Activated naive CD8-positive, alpha-beta T cell treated with anti-CD3 and anti-CD28 coated beads for 36 hours (primary cell): ENCODE measurements around the gene ARHGAP42. TPM values are rescaled to one million over a fixed set of nuclear protein-coding genes. Genes with fewer than 3 reads are reported as not detected.
"Not testable (repeated sequence)": the region's sequence is repeated elsewhere in the genome, so short reads cannot be mapped to it uniquely, and the experiment has no call there.

Source experiments
- DNase-seq: peaks from one replicate; pipeline ENCODE4 v3.0.0; 2021
- H3K27ac Mint-ChIP-seq: one replicate; pipeline ENCODE4 v1.8.0; 2022; ENCODE audit warnings: mild to moderate bottlenecking, moderate library complexity, mixed read lengths
- H3K27me3 Mint-ChIP-seq: one replicate; pipeline ENCODE4 v1.8.0; 2022; ENCODE audit warnings: mild to moderate bottlenecking, mixed read lengths
- H3K36me3 Mint-ChIP-seq: one replicate; pipeline ENCODE4 v1.8.0; 2021; ENCODE audit warnings: mild to moderate bottlenecking, mixed read lengths
- H3K4me1 Mint-ChIP-seq: one replicate; pipeline ENCODE4 v1.8.0; 2021; ENCODE audit warnings: mixed read lengths
- H3K4me3 Mint-ChIP-seq: one replicate; pipeline ENCODE4 v1.8.0; 2022; ENCODE audit warnings: mild to moderate bottlenecking, moderate library complexity, mixed read lengths
- H3K9me3 Mint-ChIP-seq: one replicate; pipeline ENCODE4 v1.8.0; 2022; ENCODE audit warnings: mixed read lengths
- total RNA-seq, 2 experiments: library from RNA; stranded (reverse); gene quantifications; one replicate each; pipeline ENCODE4 v1.2.3, GENCODE V29; 2021

Gene ARHGAP42
- total RNA-seq, 2 experiments from 2014 or later: 0.22 to 0.58 TPM

GRCh38 chr11:100990931-100991330 is 303.8 kb downstream of the ARHGAP42 start:
- no peak for DNase-seq
- no peaks in the 10 kb centered on the region for H3K27me3 Mint-ChIP-seq
- H3K27ac Mint-ChIP-seq: no peak overlapping the region
- H3K4me1 Mint-ChIP-seq: no peaks in the 10 kb centered on the region
- H3K9me3 Mint-ChIP-seq: no peaks in the 10 kb centered on the region
- H3K4me3 Mint-ChIP-seq: no peak overlapping the region
- no peaks in the 10 kb centered on the region for H3K36me3 Mint-ChIP-seq

- H3K27me3 Mint-ChIP-seq: no peaks in the 10 kb centered on the region
- no peak for DNase-seq
- H3K27ac Mint-ChIP-seq: no peak overlapping the region
- H3K9me3 Mint-ChIP-seq: no peaks in the 10 kb centered on the region
- no peaks in the 10 kb centered on the region for H3K4me1 Mint-ChIP-seq
- H3K36me3 Mint-ChIP-seq: no peaks in the 10 kb centered on the region
- H3K4me3 Mint-ChIP-seq: no peak overlapping the region
Measured at GRCh38 chr11:100991541-100991940, 304.5 kb downstream of the ARHGAP42 start.

GRCh38 chr11:100994966-100995365 is 307.9 kb downstream of the ARHGAP42 start:
- no peaks in the 10 kb centered on the region for H3K4me1 Mint-ChIP-seq
- DNase-seq: no peak
- no peaks in the 10 kb centered on the region for H3K27me3 Mint-ChIP-seq
- no peak overlapping the region for H3K4me3 Mint-ChIP-seq
- H3K36me3 Mint-ChIP-seq: no peaks in the 10 kb centered on the region
- no peak overlapping the region for H3K27ac Mint-ChIP-seq
- H3K9me3 Mint-ChIP-seq: no peaks in the 10 kb centered on the region

GRCh38 chr11:100999756-101000155 is 312.7 kb downstream of the ARHGAP42 start:
- no peak for DNase-seq
- Mint-ChIP-seq H3K4me1 (no peaks in the 10 kb centered on the region), H3K4me3 (no peak overlapping the region), H3K27ac (no peak overlapping the region), H3K36me3 (no peaks in the 10 kb centered on the region), H3K9me3 (no peaks in the 10 kb centered on the region), H3K27me3 (no peaks in the 10 kb centered on the region)

- H3K36me3 Mint-ChIP-seq: no peaks in the 10 kb centered on the region
- H3K27me3 Mint-ChIP-seq: no peaks in the 10 kb centered on the region
- no peaks in the 10 kb centered on the region for H3K4me1 Mint-ChIP-seq
- H3K27ac Mint-ChIP-seq: no peak overlapping the region
- DNase-seq: no peak
- H3K9me3 Mint-ChIP-seq: no peaks in the 10 kb centered on the region
- H3K4me3 Mint-ChIP-seq: no peak overlapping the region
Measured at GRCh38 chr11:101003468-101003867, 316.4 kb downstream of the ARHGAP42 start.

- DNase-seq: no peak
- Mint-ChIP-seq H3K36me3 (no peaks in the 10 kb centered on the region), H3K9me3 (no peaks in the 10 kb centered on the region), H3K4me1 (no peaks in the 10 kb centered on the region), H3K27ac (no peak overlapping the region), H3K27me3 (peaks cover 4% of the 10 kb centered on the region), H3K4me3 (no peak overlapping the region)
Measured at GRCh38 chr11:101008961-101009689, 322.0 kb downstream of the ARHGAP42 start.

- Mint-ChIP-seq H3K27ac (no peak overlapping the region), H3K4me1 (no peaks in the 10 kb centered on the region), H3K27me3 (peaks cover 4% of the 10 kb centered on the region), H3K36me3 (no peaks in the 10 kb centered on the region), H3K9me3 (no peaks in the 10 kb centered on the region), H3K4me3 (no peak overlapping the region)
- no peak for DNase-seq
Measured at GRCh38 chr11:101009690-101010055, 322.6 kb downstream of the ARHGAP42 start.

- Mint-ChIP-seq H3K9me3 (peaks cover under 1% of the 10 kb centered on the region), H3K27ac (no peak overlapping the region), H3K36me3 (no peaks in the 10 kb centered on the region), H3K4me3 (no peak overlapping the region), H3K27me3 (peaks cover 4% of the 10 kb centered on the region), H3K4me1 (no peaks in the 10 kb centered on the region)
- no peak for DNase-seq
Measured at GRCh38 chr11:101010899-101011298, 323.8 kb downstream of the ARHGAP42 start.

GRCh38 chr11:101011881-101012280 is 324.8 kb downstream of the ARHGAP42 start:
- DNase-seq: no peak
- Mint-ChIP-seq H3K4me3 (no peak overlapping the region), H3K9me3 (peaks cover 2% of the 10 kb centered on the region), H3K27me3 (peaks cover 4% of the 10 kb centered on the region), H3K27ac (no peak overlapping the region), H3K4me1 (no peaks in the 10 kb centered on the region), H3K36me3 (no peaks in the 10 kb centered on the region)

- H3K9me3 Mint-ChIP-seq, H3K27ac Mint-ChIP-seq, H3K27me3 Mint-ChIP-seq, DNase-seq, H3K4me1 Mint-ChIP-seq, H3K4me3 Mint-ChIP-seq, H3K36me3 Mint-ChIP-seq: not testable (repeated sequence)
Measured at GRCh38 chr11:101013702-101014101, 326.6 kb downstream of the ARHGAP42 start.

- Mint-ChIP-seq H3K4me3 (no peak overlapping the region), H3K36me3 (no peaks in the 10 kb centered on the region), H3K9me3 (peaks cover 2% of the 10 kb centered on the region), H3K27ac (no peak overlapping the region), H3K4me1 (no peaks in the 10 kb centered on the region), H3K27me3 (peaks cover 4% of the 10 kb centered on the region)
- no peak for DNase-seq
Measured at GRCh38 chr11:101014600-101015285, 327.7 kb downstream of the ARHGAP42 start.

GRCh38 chr11:101019870-101020269 is 332.8 kb downstream of the ARHGAP42 start:
- H3K4me1 Mint-ChIP-seq: no peaks in the 10 kb centered on the region
- DNase-seq: no peak
- no peaks in the 10 kb centered on the region for H3K36me3 Mint-ChIP-seq
- no peak overlapping the region for H3K27ac Mint-ChIP-seq
- no peak overlapping the region for H3K4me3 Mint-ChIP-seq
- H3K9me3 Mint-ChIP-seq: peaks cover 2% of the 10 kb centered on the region
- no peaks in the 10 kb centered on the region for H3K27me3 Mint-ChIP-seq

GRCh38 chr11:101022256-101022655 is 335.2 kb downstream of the ARHGAP42 start:
- no peak for DNase-seq
- Mint-ChIP-seq H3K27ac (no peak overlapping the region), H3K27me3 (no peaks in the 10 kb centered on the region), H3K4me3 (no peak overlapping the region), H3K9me3 (no peaks in the 10 kb centered on the region), H3K4me1 (no peaks in the 10 kb centered on the region), H3K36me3 (no peaks in the 10 kb centered on the region)

- H3K27ac Mint-ChIP-seq: no peak overlapping the region
- no peaks in the 10 kb centered on the region for H3K27me3 Mint-ChIP-seq
- no peaks in the 10 kb centered on the region for H3K36me3 Mint-ChIP-seq
- H3K4me1 Mint-ChIP-seq: no peaks in the 10 kb centered on the region
- no peak overlapping the region for H3K4me3 Mint-ChIP-seq
- DNase-seq: no peak
- H3K9me3 Mint-ChIP-seq: no peaks in the 10 kb centered on the region
Measured at GRCh38 chr11:101028644-101029043, 341.6 kb downstream of the ARHGAP42 start.

GRCh38 chr11:101030015-101030414 is 342.9 kb downstream of the ARHGAP42 start:
- H3K4me3 Mint-ChIP-seq: no peak overlapping the region
- H3K4me1 Mint-ChIP-seq: no peaks in the 10 kb centered on the region
- no peaks in the 10 kb centered on the region for H3K9me3 Mint-ChIP-seq
- no peaks in the 10 kb centered on the region for H3K27me3 Mint-ChIP-seq
- DNase-seq: no peak
- H3K27ac Mint-ChIP-seq: no peak overlapping the region
- no peaks in the 10 kb centered on the region for H3K36me3 Mint-ChIP-seq

- H3K36me3 Mint-ChIP-seq: no peaks in the 10 kb centered on the region
- H3K27ac Mint-ChIP-seq: no peak overlapping the region
- DNase-seq: no peak
- no peak overlapping the region for H3K4me3 Mint-ChIP-seq
- no peaks in the 10 kb centered on the region for H3K9me3 Mint-ChIP-seq
- no peaks in the 10 kb centered on the region for H3K27me3 Mint-ChIP-seq
- no peaks in the 10 kb centered on the region for H3K4me1 Mint-ChIP-seq
Measured at GRCh38 chr11:101030692-101031091, 343.6 kb downstream of the ARHGAP42 start.
